Hepatocyte (in vitro differentiated cells): ENCODE measurements around the gene LYRM4. TPM values are rescaled to one million over a fixed set of nuclear protein-coding genes. Genes with fewer than 3 reads are reported as not detected.

Experiments used
- DNase-seq: peaks from one replicate; pipeline ENCODE4 v3.0.0-alpha.2; 2016; ENCODE audit warnings: low spot score
- H2AFZ ChIP-seq: fragments of 200-600 bp; sonication (generic); 2 replicates; pipeline ENCODE4 v1.6.0; 2016; ENCODE audit warnings: antibody characterized with exemption, mild to moderate bottlenecking
- H3K27ac ChIP-seq: fragments of 200-600 bp; sonication (generic); 2 replicates; pipeline ENCODE4 v1.5.1; 2016; ENCODE audit warnings: mild to moderate bottlenecking
- H3K27me3 ChIP-seq: fragments of 200-600 bp; sonication (generic); 2 replicates; pipeline ENCODE4 v1.6.1; 2016
- H3K36me3 ChIP-seq: fragments of 200-600 bp; sonication (generic); replicated peaks from 2 replicates; pipeline ENCODE4 v1.5.1; 2016; ENCODE audit warnings: low read depth; ENCODE audit not compliant: insufficient read depth
- H3K4me1 ChIP-seq: fragments of 200-600 bp; sonication (generic); 2 replicates; pipeline ENCODE4 v1.5.1; 2016; ENCODE audit warnings: mild to moderate bottlenecking, moderate library complexity; ENCODE audit not compliant: insufficient read depth
- H3K4me2 ChIP-seq: fragments of 200-600 bp; sonication (generic); 2 replicates; pipeline ENCODE4 v1.6.0; 2016
- H3K4me3 ChIP-seq: fragments of 200-600 bp; sonication (generic); 2 replicates; pipeline ENCODE4 v1.5.1; 2016; ENCODE audit warnings: mild to moderate bottlenecking
- H3K79me2 ChIP-seq: fragments of 200-600 bp; sonication (generic); 2 replicates; pipeline ENCODE4 v1.6.0; 2017; ENCODE audit warnings: mild to moderate bottlenecking
- H3K9me2 ChIP-seq: fragments of 200-600 bp; sonication (generic); replicated peaks from 2 replicates; pipeline ENCODE4 v1.6.0; 2017; ENCODE audit warnings: mild to moderate bottlenecking; ENCODE audit not compliant: insufficient read depth
- H3K9me3 ChIP-seq: fragments of 200-600 bp; sonication (generic); 2 replicates; pipeline ENCODE4 v1.5.1; 2016; ENCODE audit warnings: low read depth, mild to moderate bottlenecking
- H4K20me1 ChIP-seq: fragments of 200-600 bp; sonication (generic); 2 replicates; pipeline ENCODE4 v1.6.0; 2016; ENCODE audit warnings: mild to moderate bottlenecking; ENCODE audit not compliant: insufficient read depth, poor library complexity, severe bottlenecking
- CTCF ChIP-seq: fragments of 200-600 bp; sonication (generic); IDR thresholded peaks from 2 replicates; pipeline ENCODE4 v1.5.1; 2016; ENCODE audit warnings: antibody characterized with exemption, mild to moderate bottlenecking; ENCODE audit not compliant: poor library complexity
- EZH2 ChIP-seq: fragments of 200-600 bp; sonication (generic); IDR thresholded peaks from 2 replicates; pipeline ENCODE4 v1.6.1; 2016; ENCODE audit warnings: antibody characterized with exemption, mild to moderate bottlenecking, borderline replicate concordance
- EZH2phosphoT487 ChIP-seq: fragments of 200-600 bp; sonication (generic); IDR thresholded peaks from one replicate; pipeline ENCODE4 v1.6.1; 2018; ENCODE audit warnings: antibody characterized with exemption, mild to moderate bottlenecking, low read depth, moderate library complexity; ENCODE audit not compliant: unreplicated experiment, severe bottlenecking
- WGBS: methylation state at CpG from one replicate; pipeline ENCODE4 v1.1.6; 2016; ENCODE audit warnings: low lambda C conversion rate; ENCODE audit errors: missing lambda C conversion rate; 5-methylcytosine and 5-hydroxymethylcytosine counted together
- polyA plus RNA-seq: library from polyadenylated mRNA; unstranded; fragments of >200 nt; fragmentation: Nextera tagmentation; extraction: Ambion mirVana; gene quantifications from 2 replicates; pipeline ENCODE4 v1.2.1, GENCODE V29; 2016
- total RNA-seq: library from RNA; depleted of rRNA; stranded (reverse); fragments of >200 nt; gene quantifications from 2 replicates; pipeline ENCODE4 v1.2.3, GENCODE V29; 2014

LYRM4 gene
- total and polyA plus RNA-seq, 2 experiments from 2014 or later, result 20.5 to 22.9 TPM

GRCh38 chr6:5125152-5126006, 135.4 kb downstream of the LYRM4 start:
- H3K9me2 ChIP-seq, result no peaks in the 10 kb centered on the region
- H3K36me3 ChIP-seq, result no peaks in the 10 kb centered on the region
- H3K27me3 ChIP-seq, result no peaks in the 10 kb centered on the region
- no peaks in the 10 kb centered on the region for H3K9me3 ChIP-seq
- H3K4me1 ChIP-seq, result peaks cover 13% of the 10 kb centered on the region
- H2AFZ ChIP-seq, result no peak overlapping the region
- H3K27ac ChIP-seq, result no peak overlapping the region
- H3K4me2 ChIP-seq, result no peak overlapping the region
- DNase-seq, result peak; percentile 62
- H3K79me2 ChIP-seq, result no peaks in the 10 kb centered on the region
- WGBS, result 72% methylated on average over 11 of the region's 11 CpGs
- TF ChIP-seq EZH2phosphoT487, result no peak
- H3K4me3 ChIP-seq, result no peak overlapping the region
- H4K20me1 ChIP-seq, result no peaks in the 10 kb centered on the region

- Histone ChIP-seq H3K27me3 (no peaks in the 10 kb centered on the region), H3K4me3 (no peak overlapping the region), H2AFZ (no peak overlapping the region), H3K9me2 (no peaks in the 10 kb centered on the region), H4K20me1 (no peaks in the 10 kb centered on the region), H3K9me3 (no peaks in the 10 kb centered on the region), H3K36me3 (no peaks in the 10 kb centered on the region), H3K4me2 (no peak overlapping the region), H3K4me1 (peaks cover 13% of the 10 kb centered on the region), H3K79me2 (no peaks in the 10 kb centered on the region), H3K27ac (no peak overlapping the region)
- TF ChIP-seq EZH2phosphoT487, result no peak
- DNase-seq, result no peak
- 93% methylated on average over 8 of the region's 8 CpGs for WGBS
Observed at GRCh38 chr6:5124526-5124925, 136.2 kb downstream of the LYRM4 start.

- H3K4me3 ChIP-seq, result no peak overlapping the region
- WGBS, result 92% methylated on average over 20 of the region's 20 CpGs
- no peaks in the 10 kb centered on the region for H3K9me3 ChIP-seq
- H3K27me3 ChIP-seq, result no peaks in the 10 kb centered on the region
- H3K36me3 ChIP-seq, result no peaks in the 10 kb centered on the region
- no peak overlapping the region for H3K27ac ChIP-seq
- H3K4me1 ChIP-seq, result peaks cover 13% of the 10 kb centered on the region
- no peak for DNase-seq
- no peak for TF ChIP-seq EZH2
- no peak for TF ChIP-seq CTCF
- TF ChIP-seq EZH2phosphoT487, result no peak
- H4K20me1 ChIP-seq, result no peaks in the 10 kb centered on the region
- no peaks in the 10 kb centered on the region for H3K79me2 ChIP-seq
- no peak overlapping the region for H3K4me2 ChIP-seq
- H3K9me2 ChIP-seq, result no peaks in the 10 kb centered on the region
- H2AFZ ChIP-seq, result no peak overlapping the region
Observed at GRCh38 chr6:5123296-5124143, 137.2 kb downstream of the LYRM4 start.

- H2AFZ ChIP-seq, result no peak overlapping the region
- no peak for TF ChIP-seq CTCF
- no peak for TF ChIP-seq EZH2phosphoT487
- no peak for TF ChIP-seq EZH2
- H3K27ac ChIP-seq, result no peak overlapping the region
- H3K79me2 ChIP-seq, result no peaks in the 10 kb centered on the region
- peaks cover 13% of the 10 kb centered on the region for H3K4me1 ChIP-seq
- no peak for DNase-seq
- no peaks in the 10 kb centered on the region for H3K27me3 ChIP-seq
- no peaks in the 10 kb centered on the region for H3K36me3 ChIP-seq
- no peaks in the 10 kb centered on the region for H4K20me1 ChIP-seq
- 88% methylated on average over 18 of the region's 18 CpGs for WGBS
- H3K9me3 ChIP-seq, result no peaks in the 10 kb centered on the region
- H3K4me2 ChIP-seq, result no peak overlapping the region
- H3K9me2 ChIP-seq, result no peaks in the 10 kb centered on the region
- H3K4me3 ChIP-seq, result no peak overlapping the region
Observed at GRCh38 chr6:5122504-5123112, 138.1 kb downstream of the LYRM4 start.
